ENCODE measurements around the gene HDAC4. TPM values are rescaled to one million over a fixed set of nuclear protein-coding genes. Genes with fewer than 3 reads are reported as not detected.
A peak's percentile ranks its signal among the peaks of the same experiment; 100 is the strongest.

HDAC4 gene
- total and polyA plus RNA-seq, 10 of the 15 experiments (the other 5 are each of a cell fraction or from before 2014, with no cell fraction given), result 0.22 to 15.7 (median 4.8) TPM

GRCh38 chr2:239269916-239270315 lies 130.9 kb downstream of the HDAC4 start (continued):
- TF ChIP-seq BCL3 (IDR thresholded peaks at IDR 0.05; ENCODE audit: borderline replicate concordance, insufficient read depth, low read depth, low read length, poor library complexity, severe bottlenecking), result no peak

- CTCF ChIA-PET, result interaction anchor here (2.0 kb wide), 1 partner anchor 112 kb away, joined by 6 read pairs; no protein-coding TSS in a partner anchor
- SMC1A ChIA-PET (ENCODE audit: uncharacterized antibody, unreplicated experiment), result interaction anchor here (0.9 to 2.6 kb wide), 6 partner anchors 10 to 129 kb away, joined by 3 to 16 read pairs (median 5); no protein-coding TSS in a partner anchor
- FAIRE-seq (no peak), ATAC-seq (no peak), DNase-seq (ENCODE audit: low read depth, low spot score) (no peak)
- RAD21 ChIA-PET (ENCODE audit: unreplicated experiment), result interaction anchor here (1.1 to 2.5 kb wide), 3 partner anchors 16 to 132 kb away, joined by 4 to 9 read pairs (median 7); partner anchors contain the start of gene HDAC4
- Histone ChIP-seq H3K9ac (ENCODE audit: control insufficient read depth, insufficient read depth, low read length) (no peak overlapping the region), H3K9me3 (replicated peaks; ENCODE audit: control insufficient read depth, insufficient read depth, low read length) (no peaks in the 10 kb centered on the region; the same call in 2 of the 3 replicates), H3K36me3 (ENCODE audit: control insufficient read depth in 2 of 2, insufficient read depth in 2 of 2, low read length in 1 of 2) (no peaks in the 10 kb centered on the region), H3K27me3 (replicated peaks in 1 of 2; ENCODE audit: control insufficient read depth in 2 of 2, insufficient read depth in 2 of 2, low read length in 1 of 2) (peaks cover 0 to 6% of the 10 kb centered on the region in 2 experiments; a peak in 1 of 4 replicates), H2AFZ (ENCODE audit: control insufficient read depth, low read depth, low read length) (no peak overlapping the region), H3K27ac (ENCODE audit: control insufficient read depth, insufficient read depth) (no peak overlapping the region), H3K4me1 (ENCODE audit: control insufficient read depth, insufficient read depth, low read length) (peaks cover 44% of the 10 kb centered on the region), H3K79me2 (ENCODE audit: control insufficient read depth, insufficient read depth, low read length) (no peaks in the 10 kb centered on the region), H3K4me3 (no peak overlapping the region), H3K4me2 (ENCODE audit: control insufficient read depth, insufficient read depth) (no peak overlapping the region), H4K20me1 (ENCODE audit: control insufficient read depth, insufficient read depth) (peaks cover 11% of the 10 kb centered on the region)
- POLR2A ChIA-PET, result no interaction called here
- intact Hi-C loops (cut with micrococcal nuclease; ENCODE audit: unreplicated experiment) (loop anchor here (5.0 kb wide), 2 partner anchors 113 to 133 kb away; partner anchors contain the start of gene HDAC4), in situ Hi-C loops (cut with MboI) (no loop called here)
- 75% methylated on average over 10 of the region's 10 CpGs for whole genome bisulfite sequencing (ENCODE audit: insufficient coverage, insufficient replicate concordance, low lambda C conversion rate, missing lambda C conversion rate)
- BruUV-seq (replicated peaks), result no TSS peak
- TF ChIP-seq SMAD1 (IDR thresholded peaks at IDR 0.05; ENCODE audit: low read depth, partially characterized antibody) (peak; percentile 94), NBN (IDR thresholded peaks at IDR 0.05) (peak; percentile 62; the same call in 1 of the 2 replicates), MTA2 (IDR thresholded peaks at IDR 0.05; ENCODE audit: low read depth) (no peak), RB1 (IDR thresholded peaks at IDR 0.05; ENCODE audit: borderline replicate concordance) (no peak), SMARCA5 (IDR thresholded peaks at IDR 0.05) (no peak), ZNF687 (IDR thresholded peaks at IDR 0.05) (no peak), ZBTB4 (CRISPR knock-in tag; IDR thresholded peaks at IDR 0.05) (no peak), NFYB (IDR thresholded peaks at IDR 0.05; ENCODE audit: insufficient read depth, low read depth, low read length) (no peak), JUNB (IDR thresholded peaks at IDR 0.05) (no peak), POLR2AphosphoS2 (IDR thresholded peaks at IDR 0.05; ENCODE audit: low read depth, low read length) (no peak), TBL1XR1 (IDR thresholded peaks at IDR 0.05; ENCODE audit: low read depth, low read length) (peak; percentile 78; the same call in 1 of the 2 replicates)
Observed at GRCh38 chr2:239269173-239269885, 131.5 kb downstream of the HDAC4 start.

Measured in GM12878 (cell line).